Aorta (tissue), 5 donors: ENCODE data around the gene AKR1C8. TPM values are rescaled to one million over a fixed set of nuclear protein-coding genes. Genes with fewer than 3 reads are reported as not detected.
"Not testable (repeated sequence)": the region's sequence is repeated elsewhere in the genome, so short reads cannot be mapped to it uniquely, and the experiment has no call there.

ENCODE experiments used
- ATAC-seq: fragments of 200-7000 bp; cut with Tn5 transposase; one replicate; pipeline ENCODE4 v1.9.1; 2022; ENCODE audit warnings: moderate library complexity; ENCODE audit not compliant: low FRiP score
- DNase-seq, 2 donors: peaks; one replicate each; pipeline ENCODE4 v3.0.0-alpha.2; 2020
- H3K27ac ChIP-seq, 2 donors: one replicate each; pipeline ENCODE4 v1.5.1; 2013; ENCODE audit warnings: low read length in 2 of 2, mild to moderate bottlenecking in 2 of 2, moderate library complexity in 2 of 2, control low read depth in 1 of 2, inconsistent platforms in 1 of 2, low read depth in 1 of 2
- H3K27me3 ChIP-seq, 2 donors: one replicate each; pipeline ENCODE4 v1.6.1; 2013; ENCODE audit warnings: control low read depth in 1 of 2, low read length in 1 of 2, mild to moderate bottlenecking in 1 of 2, moderate library complexity in 1 of 2; ENCODE audit not compliant: insufficient read depth in 2 of 2, control insufficient read depth in 1 of 2
- H3K36me3 ChIP-seq, 2 donors: one replicate each; pipeline ENCODE4 v1.6.1; 2013; ENCODE audit warnings: control low read depth in 1 of 2, low read length in 1 of 2, mild to moderate bottlenecking in 1 of 2; ENCODE audit not compliant: insufficient read depth in 2 of 2, control insufficient read depth in 1 of 2
- H3K4me1 ChIP-seq, 2 donors: one replicate each; pipeline ENCODE4 v1.6.1; 2013; ENCODE audit warnings: low read length in 2 of 2, control low read depth in 1 of 2, mild to moderate bottlenecking in 1 of 2, moderate library complexity in 1 of 2; ENCODE audit not compliant: insufficient read depth in 2 of 2, control insufficient read depth in 1 of 2
- H3K4me3 ChIP-seq, 2 donors: one replicate each; pipeline ENCODE4 v1.5.1; 2013; ENCODE audit warnings: low read length in 2 of 2, control low read depth in 1 of 2, mild to moderate bottlenecking in 1 of 2
- H3K9me3 ChIP-seq: one replicate; pipeline ENCODE4 v1.6.1; 2013; ENCODE audit warnings: mild to moderate bottlenecking, low read length; ENCODE audit not compliant: control insufficient read depth
- WGBS, 2 donors: extraction: QIAGEN DNeasy Blood & Tissue Kit; methylation state at CpG; one replicate each; pipeline ENCODE4 v1.1.7; 2013; 5-methylcytosine and 5-hydroxymethylcytosine counted together
- intact Hi-C, 2 donors: fragments of 100-400 bp; cut with DNase I; formaldehyde crosslinking; loops; one replicate each; pipeline versions ENCODE4 v1.14.2 to v1.15.0; 2022
- polyA plus RNA-seq, 2 donors: library from polyadenylated mRNA; stranded (reverse); fragments of 200-250 nt; gene quantifications; one replicate each; pipeline ENCODE4 v1.2.3, GENCODE V29; 2013
- total RNA-seq, 2 donors: library from RNA; stranded (reverse); fragmentation: NEBNext Ultra II Directional; extraction: Animal tissue kit (Norgen Biotek cat#: 25700); gene quantifications; one replicate each; pipeline ENCODE4 v1.2.1, GENCODE V29; 2021
- donor health status: healthy with polysubstance abuse.
- donor health status: Bipolar disorder and iron deficiency.
- donor health status: DM: no; HTN: no; CAD: no.
- donor health status: DM: no; HTN: no; CAD: no.
- donor health status: DM: yes; HTN: yes; CAD: no.

Gene AKR1C8
- total and polyA plus RNA-seq, 4 donors: 0.30 TPM; not detected in 3

DNA sequence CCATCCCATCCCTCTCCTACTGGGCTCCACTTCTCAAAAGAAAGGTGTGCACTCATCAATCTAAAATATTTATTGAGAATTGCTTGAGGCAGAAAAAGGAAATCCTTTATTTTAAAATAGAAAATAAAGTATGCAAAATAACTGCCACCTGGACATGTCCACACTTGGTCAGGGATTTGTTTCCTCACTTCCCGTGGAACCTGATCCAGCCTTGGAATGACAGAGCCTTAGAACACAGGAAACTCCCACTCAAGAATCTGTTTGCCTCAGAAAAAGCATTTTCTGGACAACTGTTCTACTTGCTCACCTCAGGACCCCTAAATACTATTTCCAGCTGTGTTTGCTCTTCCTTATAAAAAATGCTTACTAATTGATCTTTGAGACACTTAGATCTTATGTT is 29.0 kb downstream of the AKR1C8 start:
- DNase-seq (no peak), ATAC-seq (no peak)
- Histone ChIP-seq H3K9me3 (peaks cover 4% of the 10 kb centered on the region), H3K4me1 (no peaks in the 10 kb centered on the region), H3K27ac (no peak overlapping the region), H3K36me3 (no peaks in the 10 kb centered on the region), H3K4me3 (no peak overlapping the region), H3K27me3 (no peaks in the 10 kb centered on the region)
- intact Hi-C loops: no loop called here
- 38 to 49% methylated on average over 1 of the region's 1 CpG for WGBS, 2 donors

GRCh38 chr10:5151076-5151475 is 33.9 kb downstream of the AKR1C8 start:
- 90 to 97% methylated on average over 3 of the region's 3 CpGs for WGBS, 2 donors
- no peak overlapping the region for H3K4me3 ChIP-seq
- intact Hi-C loops: no loop called here
- ATAC-seq: no peak
- H3K27me3 ChIP-seq: no peaks in the 10 kb centered on the region
- no peak for DNase-seq
- no peaks in the 10 kb centered on the region for H3K36me3 ChIP-seq
- H3K4me1 ChIP-seq: no peaks in the 10 kb centered on the region
- H3K27ac ChIP-seq: no peak overlapping the region
- H3K9me3 ChIP-seq: peaks cover 2% of the 10 kb centered on the region

GRCh38 chr10:5148678-5149032 is 36.3 kb downstream of the AKR1C8 start:
- Histone ChIP-seq H3K36me3 (no peaks in the 10 kb centered on the region), H3K27ac (no peak overlapping the region), H3K4me1 (no peaks in the 10 kb centered on the region), H3K27me3 (no peaks in the 10 kb centered on the region), H3K4me3 (no peak overlapping the region), H3K9me3 (no peaks in the 10 kb centered on the region)
- no peak for ATAC-seq
- 37 to 52% methylated on average over 1 of the region's 1 CpG for WGBS, 2 donors
- no peak for DNase-seq
- intact Hi-C loops: no loop called here

- Histone ChIP-seq H3K27ac (no peak overlapping the region), H3K9me3 (no peaks in the 10 kb centered on the region), H3K4me1 (no peaks in the 10 kb centered on the region), H3K36me3 (no peaks in the 10 kb centered on the region), H3K27me3 (no peaks in the 10 kb centered on the region), H3K4me3 (no peak overlapping the region)
- no peak for DNase-seq
- WGBS, 2 donors: 51 to 52% methylated on average over 3 of the region's 3 CpGs
- ATAC-seq: no peak
- intact Hi-C loops: no loop called here
These were observed 36.8 kb downstream of the AKR1C8 start for GRCh38 chr10:5147981-5148677.

- DNase-seq (no peak), ATAC-seq (no peak)
- intact Hi-C loops: no loop called here
- 71 to 74% methylated on average over 5 of the region's 5 CpGs for WGBS, 2 donors
- Histone ChIP-seq H3K27me3 (no peaks in the 10 kb centered on the region), H3K4me3 (no peak overlapping the region), H3K27ac (no peak overlapping the region), H3K9me3 (no peaks in the 10 kb centered on the region), H3K36me3 (no peaks in the 10 kb centered on the region), H3K4me1 (no peaks in the 10 kb centered on the region)
These were observed 37.5 kb downstream of the AKR1C8 start for GRCh38 chr10:5147255-5147980.

GRCh38 chr10:5146920-5147254 is 38.1 kb downstream of the AKR1C8 start:
- H3K27ac ChIP-seq: no peak overlapping the region
- H3K9me3 ChIP-seq: no peaks in the 10 kb centered on the region
- no peaks in the 10 kb centered on the region for H3K4me1 ChIP-seq
- no peak for ATAC-seq
- intact Hi-C loops: no loop called here
- WGBS, 2 donors: 81 to 88% methylated on average over 5 of the region's 5 CpGs
- no peaks in the 10 kb centered on the region for H3K27me3 ChIP-seq
- DNase-seq: no peak
- H3K36me3 ChIP-seq: no peaks in the 10 kb centered on the region
- no peak overlapping the region for H3K4me3 ChIP-seq

DNA sequence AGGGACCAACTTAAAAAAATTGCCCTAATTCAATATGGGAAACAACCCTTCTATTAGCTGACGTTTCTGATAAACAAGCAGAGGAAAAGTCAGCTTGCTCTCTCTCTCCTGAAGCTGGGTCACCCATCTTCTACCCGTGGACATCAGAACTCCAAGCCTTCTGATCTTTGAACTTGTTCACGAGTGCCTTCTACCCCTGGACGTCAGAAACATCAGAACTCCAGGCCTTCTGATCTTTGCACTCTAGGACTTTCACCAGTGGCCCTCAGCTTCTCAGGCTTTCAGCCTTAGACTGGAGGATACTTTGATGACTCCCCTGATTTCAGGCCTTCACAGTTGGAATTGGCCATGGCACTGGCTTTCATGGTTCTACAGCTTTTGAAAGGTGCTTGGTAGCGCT is 41.8 kb downstream of the AKR1C8 start:
- DNase-seq (no peak), ATAC-seq (no peak)
- Histone ChIP-seq H3K27ac (no peak overlapping the region), H3K4me1 (no peaks in the 10 kb centered on the region), H3K9me3 (no peaks in the 10 kb centered on the region), H3K4me3 (no peak overlapping the region), H3K36me3 (no peaks in the 10 kb centered on the region), H3K27me3 (no peaks in the 10 kb centered on the region)
- WGBS, 2 donors: 63% methylated on average over 5 of the region's 5 CpGs
- intact Hi-C loops: no loop called here

DNA sequence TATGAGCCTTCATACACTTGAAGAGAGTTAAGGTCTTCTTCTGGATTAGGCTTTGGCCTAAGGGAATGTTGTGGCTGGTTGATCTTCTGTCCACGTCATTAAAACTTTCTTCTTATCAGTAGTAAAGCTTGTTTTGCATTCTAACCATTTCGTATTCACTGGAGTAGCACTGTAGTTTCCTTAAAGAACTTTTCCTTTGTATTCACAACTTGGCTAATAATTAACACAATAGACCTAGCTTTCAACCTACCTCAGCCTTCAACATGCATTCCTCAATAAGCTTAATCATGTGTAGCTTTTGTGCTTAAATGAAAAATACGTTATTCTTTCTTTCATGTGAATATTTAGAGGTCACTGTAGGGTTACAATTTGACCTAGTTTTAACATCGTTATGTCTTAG is 42.8 kb downstream of the AKR1C8 start:
- Histone ChIP-seq H3K4me1 (no peaks in the 10 kb centered on the region), H3K9me3 (no peaks in the 10 kb centered on the region), H3K27me3 (no peaks in the 10 kb centered on the region), H3K27ac (no peak overlapping the region), H3K36me3 (no peaks in the 10 kb centered on the region), H3K4me3 (no peak overlapping the region)
- intact Hi-C loops: no loop called here
- DNase-seq: no peak
- 55 to 66% methylated on average over 4 of the region's 4 CpGs for WGBS, 2 donors
- ATAC-seq: no peak

DNA sequence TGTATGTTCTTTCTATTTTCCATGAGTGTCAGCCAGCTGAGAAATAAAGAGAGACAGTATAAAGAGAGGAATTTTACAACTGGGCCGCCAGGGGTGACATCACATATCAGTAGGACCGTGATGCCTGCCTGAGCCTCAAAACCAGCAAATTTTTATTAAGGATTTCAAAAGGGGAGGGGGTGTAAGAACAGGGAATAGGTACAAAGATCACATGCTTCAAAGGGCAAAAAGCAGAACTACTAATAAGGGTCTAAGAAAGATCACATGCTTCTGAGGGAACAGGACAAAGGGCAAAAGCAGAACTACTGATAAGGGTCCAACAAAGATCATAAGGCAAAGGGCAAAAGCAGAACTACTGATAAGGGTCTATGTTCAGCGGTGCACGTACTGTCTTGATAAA is 47.3 kb downstream of the AKR1C8 start:
- H3K36me3 ChIP-seq, H3K27me3 ChIP-seq, intact Hi-C loops, H3K27ac ChIP-seq, H3K9me3 ChIP-seq, H3K4me1 ChIP-seq, ATAC-seq, DNase-seq, H3K4me3 ChIP-seq: not testable (repeated sequence)
- 29 to 35% methylated on average over 4 of the region's 4 CpGs for WGBS, 2 donors
